Myocyte (in vitro differentiated cells): ENCODE data around the gene FAM120B. TPM values are rescaled to one million over a fixed set of nuclear protein-coding genes. Genes with fewer than 3 reads are reported as not detected.
"Not testable (repeated sequence)": the region's sequence is repeated elsewhere in the genome, so short reads cannot be mapped to it uniquely, and the experiment has no call there.

ENCODE experiments used
- DNase-seq: peaks from one replicate; pipeline ENCODE4 v3.0.0-alpha.2; 2012; ENCODE audit warnings: low read depth
- total RNA-seq: library from RNA; depleted of rRNA; stranded (reverse); fragments of >200 nt; gene quantifications from 2 replicates; pipeline ENCODE4 v1.2.3, GENCODE V29; 2014

FAM120B gene
- total RNA-seq, 1 donor from 2014 or later = 14.9 TPM

GRCh38 chr6:170347975-170348374 is 41.4 kb downstream of the FAM120B start:
- DNase-seq = no peak

- DNase-seq = not testable (repeated sequence)
Observed at GRCh38 chr6:170351456-170351855, 44.9 kb downstream of the FAM120B start.

GRCh38 chr6:170355190-170355589 is 48.6 kb downstream of the FAM120B start:
- DNase-seq = not testable (repeated sequence)

DNA sequence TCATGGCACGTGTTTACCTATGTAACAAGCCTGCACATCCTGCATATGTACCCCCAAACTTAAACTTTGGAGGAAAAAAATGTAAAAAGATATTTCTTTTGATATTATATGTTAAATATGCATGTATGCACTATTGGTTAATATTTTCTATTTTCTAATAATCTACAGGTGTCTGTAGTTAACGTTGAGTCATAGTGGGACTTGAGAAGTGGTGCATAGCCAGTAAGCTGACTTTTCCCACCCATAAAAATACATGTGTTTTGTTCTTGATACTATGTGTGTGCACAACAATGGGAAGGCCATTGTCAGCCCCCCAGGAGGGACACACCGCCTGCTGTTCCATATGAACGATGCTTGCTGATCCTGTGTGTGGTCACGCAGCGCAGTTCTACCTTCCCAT is 49.1 kb downstream of the FAM120B start:
- no peak for DNase-seq

DNA sequence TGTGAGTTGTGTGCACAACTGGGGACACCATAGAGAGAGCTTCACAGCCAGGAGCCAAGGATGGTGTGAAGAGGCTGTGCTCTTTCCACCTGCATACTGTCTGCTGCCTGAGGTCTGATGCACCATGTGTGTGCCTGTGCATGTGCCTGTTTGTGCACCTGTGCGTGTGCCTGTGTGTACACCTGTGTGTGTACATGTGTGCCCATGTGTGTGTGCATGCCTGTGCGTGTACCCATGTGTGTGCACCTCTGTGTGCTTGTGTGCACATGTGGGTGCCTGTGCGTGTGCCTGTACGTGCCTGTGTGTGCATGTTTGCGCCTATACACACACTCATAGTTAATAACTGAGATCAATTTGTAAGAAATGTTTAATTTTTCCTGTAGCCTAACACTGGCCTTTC is 51.3 kb downstream of the FAM120B start:
- no peak for DNase-seq

DNA sequence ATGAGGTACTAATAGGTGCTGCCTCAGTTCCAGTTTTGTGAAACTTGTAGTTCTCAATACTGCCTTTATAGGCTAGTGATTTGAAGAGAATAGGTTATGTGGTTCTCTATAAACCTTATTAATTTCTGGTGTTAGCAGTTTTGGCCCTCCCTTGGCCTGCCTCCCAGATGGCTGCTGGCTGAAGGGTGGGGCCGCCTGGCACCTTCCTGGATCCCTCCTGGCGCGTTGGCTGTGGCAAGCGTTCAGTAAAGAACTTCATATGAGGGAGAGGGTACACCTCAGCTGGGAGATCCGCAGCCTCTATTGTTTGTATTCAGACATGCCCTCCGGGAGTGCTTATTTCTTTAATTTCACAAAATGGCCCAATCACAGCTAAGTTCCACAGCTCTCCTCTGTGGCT is 51.9 kb downstream of the FAM120B start:
- DNase-seq = no peak

DNA sequence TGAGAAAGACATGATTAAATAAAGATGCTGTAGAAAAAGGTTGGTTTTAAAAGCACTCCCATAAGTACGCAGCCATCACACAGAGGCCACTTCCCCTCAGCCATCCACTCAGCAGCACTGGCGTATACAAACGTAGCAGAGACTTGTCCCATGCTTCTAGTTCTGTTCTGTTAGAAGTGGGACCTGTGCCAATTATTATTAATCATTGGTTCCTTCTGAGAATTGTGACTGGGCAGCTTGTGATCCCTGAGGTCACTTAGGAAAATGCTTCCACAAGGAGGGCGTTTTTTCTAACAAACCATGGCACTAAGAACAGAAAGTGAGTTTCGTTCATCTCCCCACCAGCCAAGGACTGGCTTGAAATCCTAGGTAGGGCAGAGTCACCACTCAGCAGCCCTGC is 53.9 kb downstream of the FAM120B start:
- DNase-seq = no peak

DNA sequence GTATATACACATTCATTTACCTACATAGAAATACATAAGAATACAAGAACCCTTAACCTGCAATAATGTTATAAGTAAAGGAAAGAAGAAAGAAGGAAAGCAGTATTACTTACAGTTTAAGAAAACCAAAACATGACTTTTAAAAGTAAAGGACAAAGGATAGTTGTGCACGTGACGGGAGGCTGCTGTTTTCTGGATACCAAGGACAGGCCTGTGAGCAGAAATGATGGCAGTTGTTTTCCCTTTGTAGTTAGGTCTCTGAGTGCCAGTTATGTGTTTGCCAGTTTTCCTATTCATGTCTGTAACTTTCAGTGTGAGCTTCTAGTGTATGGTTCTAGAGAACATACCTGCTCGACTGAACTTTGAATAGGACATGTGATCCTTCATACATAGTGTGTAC is 54.8 kb downstream of the FAM120B start:
- DNase-seq = no peak

DNA sequence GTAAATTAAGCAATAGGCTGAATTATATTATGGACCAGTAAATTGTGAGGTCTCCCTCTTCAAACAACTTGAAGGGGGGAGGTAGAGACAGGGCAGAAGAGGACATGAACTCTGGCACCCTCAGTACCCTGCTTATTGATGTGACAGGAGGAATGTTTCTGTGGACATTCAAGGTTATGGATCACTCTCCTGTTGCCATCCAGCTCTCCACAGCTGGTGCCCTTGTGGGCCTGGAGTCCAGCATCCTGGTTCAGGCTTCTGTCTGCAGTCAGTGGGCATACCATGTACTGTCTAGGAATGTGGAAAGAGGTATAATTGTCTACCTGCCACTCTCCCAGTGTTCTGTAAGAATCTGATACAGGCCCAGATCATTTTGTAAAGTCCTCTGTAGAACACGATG is 55.6 kb downstream of the FAM120B start:
- DNase-seq = no peak

DNA sequence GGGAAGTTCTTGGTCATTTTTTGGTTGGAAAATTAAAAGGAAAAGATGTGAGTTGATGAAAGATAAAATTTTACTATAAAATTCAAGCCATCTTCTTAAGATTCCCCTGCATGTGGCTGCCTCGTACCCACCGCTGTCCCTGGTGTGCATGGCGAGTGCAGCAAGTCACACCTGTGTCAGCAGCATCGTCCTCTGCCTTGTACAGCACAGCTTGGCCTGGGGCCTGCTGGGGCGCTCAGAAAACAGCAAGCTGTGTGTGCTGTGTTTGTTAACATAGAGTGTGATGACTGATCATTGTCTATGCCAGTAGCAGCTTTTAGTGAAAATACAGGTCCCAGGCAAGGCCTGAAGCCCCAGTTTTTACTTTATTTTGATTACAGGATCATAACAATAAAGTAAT is 56.7 kb downstream of the FAM120B start:
- DNase-seq = no peak

DNA sequence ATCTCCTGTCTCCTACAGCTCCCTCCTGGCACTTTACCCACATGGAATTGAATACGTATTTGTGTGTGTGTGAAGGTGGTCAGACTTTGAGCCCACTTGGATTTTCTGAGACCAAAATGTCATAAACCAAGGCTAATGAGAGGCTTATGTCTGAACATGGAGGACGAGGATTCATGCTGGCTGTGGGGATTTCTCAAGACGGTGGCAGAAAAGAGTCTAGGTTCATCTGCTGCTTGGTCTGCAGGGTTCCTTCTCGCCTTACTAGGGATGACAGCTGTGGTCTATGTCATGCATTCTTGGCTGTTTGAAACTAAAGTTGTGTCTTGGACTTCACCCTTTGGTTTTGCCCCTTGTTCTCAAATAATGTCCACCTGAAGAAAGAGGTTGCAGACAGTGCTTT is 58.6 kb downstream of the FAM120B start:
- DNase-seq = peak; percentile 43

- DNase-seq = peak; percentile 29
Observed at GRCh38 chr6:170365593-170365992, 59.0 kb downstream of the FAM120B start.

GRCh38 chr6:170366248-170366960 is 59.8 kb downstream of the FAM120B start:
- no peak for DNase-seq

GRCh38 chr6:170367241-170367640 is 60.7 kb downstream of the FAM120B start:
- DNase-seq = peak; percentile 35

- DNase-seq = peak; percentile 41
Observed at GRCh38 chr6:170368544-170368943, 62.0 kb downstream of the FAM120B start.

DNA sequence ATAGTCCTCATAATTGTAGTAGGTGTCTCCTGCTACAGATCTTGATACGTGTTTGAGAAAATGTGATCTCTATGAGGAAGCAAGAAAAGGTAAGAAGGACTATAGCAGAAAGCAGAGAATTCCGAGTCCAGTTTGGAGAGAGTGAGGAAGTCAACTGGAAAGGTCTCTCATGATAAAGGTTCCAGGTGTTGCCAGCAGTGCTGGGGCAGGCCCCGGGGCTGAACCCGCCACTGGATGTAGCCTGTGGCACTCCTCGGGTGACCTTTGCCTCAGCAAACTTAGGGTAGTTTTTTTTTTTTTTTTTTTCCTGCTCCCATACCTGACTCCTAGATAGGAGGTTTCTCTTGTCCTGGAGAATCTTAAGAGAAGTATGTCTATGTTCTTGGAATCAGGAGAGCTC is 62.8 kb downstream of the FAM120B start:
- no peak for DNase-seq

DNA sequence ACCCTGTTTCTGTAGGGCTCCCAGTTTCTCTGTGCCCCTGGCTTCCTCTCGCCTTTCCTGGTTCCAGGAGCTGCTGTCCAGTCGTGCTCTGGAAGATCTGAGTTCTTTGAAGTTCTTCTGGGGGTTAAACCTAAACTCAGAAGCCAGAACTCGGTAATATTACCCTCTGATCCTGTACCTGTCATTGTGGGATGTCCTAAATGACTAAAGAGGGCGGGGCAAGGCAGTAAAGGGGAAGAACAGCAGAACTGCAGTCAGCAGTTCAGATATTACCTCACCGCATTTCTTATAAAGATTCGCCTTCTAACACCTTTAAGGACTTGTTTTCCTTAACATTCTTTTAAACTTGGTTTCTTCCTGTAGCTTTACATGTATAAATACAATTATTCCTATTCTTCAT is 63.9 kb downstream of the FAM120B start:
- no peak for DNase-seq

DNA sequence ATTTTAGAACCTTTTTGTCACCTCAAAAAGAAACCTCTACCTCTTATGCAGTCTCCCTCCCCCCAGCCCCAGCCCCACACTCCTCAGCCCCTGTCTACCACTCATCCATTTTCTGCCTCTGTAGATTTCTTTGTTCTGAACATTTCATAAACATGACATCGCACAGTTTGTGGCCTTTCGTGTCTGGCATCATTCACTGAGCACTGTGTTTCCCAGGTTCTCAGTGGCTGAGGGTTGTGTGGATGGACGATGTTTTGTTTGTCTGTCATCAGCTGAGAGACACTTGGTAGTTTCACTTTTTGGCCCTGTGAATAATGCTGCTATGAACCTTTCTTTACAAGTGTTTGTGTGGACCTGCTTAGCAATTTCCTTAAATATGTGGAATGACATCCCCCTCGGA is 64.5 kb downstream of the FAM120B start:
- no peak for DNase-seq

DNA sequence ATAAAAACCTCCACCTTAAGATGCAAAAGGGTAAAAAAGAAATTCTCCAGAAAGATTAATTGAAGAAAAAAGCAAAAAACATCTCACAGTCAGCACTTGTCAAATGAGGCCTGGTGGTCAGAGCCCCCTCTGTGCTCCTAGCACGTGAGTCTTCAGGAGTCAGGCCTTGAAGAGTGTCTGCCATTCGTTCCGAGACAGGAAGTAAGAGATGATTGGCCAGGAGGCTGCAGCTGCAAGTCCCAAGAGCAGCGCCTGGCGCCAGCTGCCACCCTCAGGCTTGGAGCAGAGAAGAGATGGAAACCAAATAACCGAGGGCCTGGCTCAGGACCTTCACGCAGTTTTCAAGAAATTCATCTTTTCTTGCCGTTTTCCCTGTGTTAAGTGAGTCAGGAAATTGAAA is 65.0 kb downstream of the FAM120B start:
- peak; percentile 38 for DNase-seq

GRCh38 chr6:170372380-170373325 is 66.1 kb downstream of the FAM120B start:
- DNase-seq = no peak

DNA sequence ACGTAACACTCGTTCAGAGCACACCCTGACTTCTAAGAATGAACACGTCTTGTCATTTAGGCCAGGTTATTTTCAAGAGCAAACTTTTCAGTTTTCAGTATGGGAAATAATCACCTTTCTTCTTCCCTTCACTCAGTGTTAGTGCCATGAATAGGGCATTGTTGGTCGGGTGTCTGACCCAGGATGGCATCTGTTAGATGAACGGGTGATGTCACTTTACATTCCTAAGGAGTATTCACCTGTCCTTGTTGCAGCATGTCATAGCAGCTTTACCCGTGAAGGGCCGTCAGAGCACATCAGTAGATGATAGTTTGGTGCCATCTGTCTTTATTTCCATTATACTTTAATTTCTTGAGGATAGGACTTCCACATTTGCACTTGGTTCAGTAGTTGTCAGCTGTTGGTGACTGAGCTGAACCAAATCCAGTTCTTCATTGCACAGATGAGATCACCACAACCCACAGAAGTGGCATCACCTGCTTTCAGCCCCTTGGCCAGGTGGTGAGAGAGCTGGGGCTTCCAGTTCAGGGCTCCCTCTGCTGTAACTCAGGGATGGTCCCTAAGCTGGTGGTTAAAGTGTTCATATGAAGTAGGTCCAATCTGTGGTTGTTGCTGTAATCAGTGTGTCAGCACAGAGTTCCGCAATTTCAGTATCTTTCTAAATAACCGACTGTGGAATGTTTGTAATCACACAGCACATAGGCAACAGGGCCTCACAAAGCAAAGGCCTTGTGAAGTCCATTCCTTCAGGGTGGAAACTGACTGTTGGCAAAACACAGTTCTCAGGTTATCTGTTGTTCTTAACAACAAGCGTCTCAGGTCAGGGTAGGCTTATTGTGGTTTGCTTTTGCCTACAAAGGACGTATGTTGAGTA is 68.2 kb downstream of the FAM120B start:
- peak; percentile 73 for DNase-seq
